Measurements from ENCODE around the gene C7orf25. TPM values are rescaled to one million over a fixed set of nuclear protein-coding genes. Genes with fewer than 3 reads are reported as not detected.

C7orf25 gene
- total RNA-seq, 3 donors from 2014 or later = 10.9 to 13.6 (median 11.8) TPM

- H3K27ac ChIP-seq = no peak overlapping the region
- intact Hi-C loops (cut with DNase I; ENCODE audit: low total_unique reads) = no loop called here
These were observed 22.4 kb upstream of the C7orf25 start for GRCh38 chr7:42934291-42934690.

GRCh38 chr7:42932811-42933591 is 21.1 kb upstream of the C7orf25 start:
- Histone ChIP-seq H3K9me3 (no peaks in the 10 kb centered on the region), H3K36me3 (no peaks in the 10 kb centered on the region), H3K27ac (peak overlapping the region; percentile 51 to 86), H3K4me3 (peak overlapping the region; percentile 89 to 97 (median 90)), H3K4me1 (peaks cover 5 to 8% of the 10 kb centered on the region in 2 donors), H3K27me3 (no peaks in the 10 kb centered on the region)
- no peak for DNase-seq (ENCODE audit: low spot score in 2 of 2)
- TF ChIP-seq POLR2AphosphoS5 (IDR thresholded peaks at IDR 0.05) = no peak
- TF ChIP-seq POLR2A (IDR thresholded peaks at IDR 0.05) = no peak
- TF ChIP-seq CTCF (IDR thresholded peaks at IDR 0.05) = no peak
- intact Hi-C loops (cut with DNase I; ENCODE audit: low total_unique reads) = no loop called here

More at GRCh38 chr7:42934291-42934690, 22.4 kb upstream of the C7orf25 start:
- H3K9me3 ChIP-seq = no peaks in the 10 kb centered on the region
- no peak for TF ChIP-seq POLR2AphosphoS5 (IDR thresholded peaks at IDR 0.05)
- TF ChIP-seq CTCF (IDR thresholded peaks at IDR 0.05) = no peak
- no peak for TF ChIP-seq POLR2A (IDR thresholded peaks at IDR 0.05)
- H3K36me3 ChIP-seq = no peaks in the 10 kb centered on the region
- no peak overlapping the region for H3K4me3 ChIP-seq
- DNase-seq (ENCODE audit: low spot score in 2 of 2) = no peak
- H3K27me3 ChIP-seq = no peaks in the 10 kb centered on the region
- H3K4me1 ChIP-seq = peaks cover 4 to 8% of the 10 kb centered on the region in 2 donors

- Histone ChIP-seq H3K36me3 (no peaks in the 10 kb centered on the region), H3K4me1 (peaks cover 5 to 8% of the 10 kb centered on the region in 2 donors), H3K9me3 (no peaks in the 10 kb centered on the region), H3K4me3 (peak within 1 kb of the TSS; percentile 89 to 97 (median 90)), H3K27ac (peak within 1 kb of the TSS; percentile 86 to 88), H3K27me3 (no peaks in the 10 kb centered on the region)
- DNase-seq (ENCODE audit: low spot score in 2 of 2) = peak; percentile 92 to 96
- intact Hi-C loops (cut with DNase I; ENCODE audit: low total_unique reads) = no loop called here
- TF ChIP-seq POLR2A (IDR thresholded peaks at IDR 0.05) (peak; percentile 44), CTCF (IDR thresholded peaks at IDR 0.05) (no peak), POLR2AphosphoS5 (IDR thresholded peaks at IDR 0.05) (peak; percentile 36 to 91 (median 47))
These were observed 20.2 kb upstream of the C7orf25 start, which contains the start of the genes MRPL32 and PSMA2 for GRCh38 chr7:42931834-42932651. Gene MRPL32 (plus strand): TSS chr7:42932376. CDS start chr7:42932387, 11 bp downstream. Gene PSMA2 (minus strand): TSS chr7:42932174. CDS start chr7:42932158, 16 bp downstream.

GRCh38 chr7:42931447-42931833 is 19.6 kb upstream of the C7orf25 start:
- no peaks in the 10 kb centered on the region for H3K9me3 ChIP-seq
- TF ChIP-seq POLR2AphosphoS5 (IDR thresholded peaks at IDR 0.05) (no peak), POLR2A (IDR thresholded peaks at IDR 0.05) (no peak), CTCF (IDR thresholded peaks at IDR 0.05) (no peak)
- no peak for DNase-seq (ENCODE audit: low spot score in 2 of 2)
- H3K4me1 ChIP-seq = peaks cover 5 to 8% of the 10 kb centered on the region in 2 donors
- intact Hi-C loops (cut with DNase I; ENCODE audit: low total_unique reads) = no loop called here
- H3K27me3 ChIP-seq = no peaks in the 10 kb centered on the region
- H3K27ac ChIP-seq = peak overlapping the region; percentile 86 to 88
- no peaks in the 10 kb centered on the region for H3K36me3 ChIP-seq
- peak overlapping the region; percentile 89 to 97 (median 90) for H3K4me3 ChIP-seq

Measured in breast epithelium (tissue), 4 donors.